ENCODE results near the gene ATP6V0E1.

ATP6V0E1 gene

GRCh38 chr5:172957458-172957857 lies 26.1 kb upstream of the ATP6V0E1 start:
- DNase-seq = no peak

- no peak for DNase-seq
These were observed 25.1 kb upstream of the ATP6V0E1 start for GRCh38 chr5:172958331-172959046.

- no peak for DNase-seq
These were observed 23.5 kb upstream of the ATP6V0E1 start for GRCh38 chr5:172959824-172960799.

DNA sequence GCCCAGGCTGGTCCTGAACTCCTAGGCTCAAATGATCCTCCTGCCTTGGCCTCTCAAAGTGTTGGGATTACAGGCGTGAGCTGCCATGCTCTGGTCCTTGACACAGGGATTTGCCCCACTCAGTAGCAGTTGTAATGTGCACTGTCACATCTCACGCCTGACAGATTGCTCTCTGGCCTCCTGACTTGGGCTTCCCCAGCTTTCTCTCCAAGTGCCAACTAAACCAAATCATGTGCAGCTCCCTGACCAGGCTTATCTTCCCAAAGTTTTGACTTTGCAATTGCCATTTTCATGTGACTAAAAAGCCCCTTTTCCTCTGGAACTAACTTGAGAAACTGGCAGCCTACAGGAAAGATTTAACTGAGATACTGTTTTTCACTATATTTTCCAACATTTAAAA lies 13.7 kb upstream of the ATP6V0E1 start:
- no peak for DNase-seq

DNA sequence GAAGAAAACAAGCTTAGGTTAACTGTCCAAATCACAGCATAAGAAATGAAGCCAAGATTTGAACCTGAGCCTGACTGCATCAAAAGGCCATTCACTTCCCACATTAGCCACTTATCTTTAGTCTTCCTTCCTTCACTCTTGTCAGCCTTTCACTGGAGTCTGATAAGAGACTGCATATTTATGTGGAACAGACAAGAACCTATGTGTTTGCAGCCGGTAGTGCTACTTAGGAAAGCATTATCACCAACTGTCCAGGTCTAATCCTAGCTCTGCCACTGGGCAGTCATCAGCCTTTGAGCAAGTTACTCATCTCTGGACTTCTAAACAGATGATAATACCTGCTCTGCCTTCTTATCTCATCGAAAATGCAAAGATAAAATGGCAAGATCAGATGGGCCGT lies 12.1 kb upstream of the ATP6V0E1 start:
- no peak for DNase-seq

- DNase-seq = no peak
These were observed 11.0 kb upstream of the ATP6V0E1 start for GRCh38 chr5:172972552-172972951.

DNA sequence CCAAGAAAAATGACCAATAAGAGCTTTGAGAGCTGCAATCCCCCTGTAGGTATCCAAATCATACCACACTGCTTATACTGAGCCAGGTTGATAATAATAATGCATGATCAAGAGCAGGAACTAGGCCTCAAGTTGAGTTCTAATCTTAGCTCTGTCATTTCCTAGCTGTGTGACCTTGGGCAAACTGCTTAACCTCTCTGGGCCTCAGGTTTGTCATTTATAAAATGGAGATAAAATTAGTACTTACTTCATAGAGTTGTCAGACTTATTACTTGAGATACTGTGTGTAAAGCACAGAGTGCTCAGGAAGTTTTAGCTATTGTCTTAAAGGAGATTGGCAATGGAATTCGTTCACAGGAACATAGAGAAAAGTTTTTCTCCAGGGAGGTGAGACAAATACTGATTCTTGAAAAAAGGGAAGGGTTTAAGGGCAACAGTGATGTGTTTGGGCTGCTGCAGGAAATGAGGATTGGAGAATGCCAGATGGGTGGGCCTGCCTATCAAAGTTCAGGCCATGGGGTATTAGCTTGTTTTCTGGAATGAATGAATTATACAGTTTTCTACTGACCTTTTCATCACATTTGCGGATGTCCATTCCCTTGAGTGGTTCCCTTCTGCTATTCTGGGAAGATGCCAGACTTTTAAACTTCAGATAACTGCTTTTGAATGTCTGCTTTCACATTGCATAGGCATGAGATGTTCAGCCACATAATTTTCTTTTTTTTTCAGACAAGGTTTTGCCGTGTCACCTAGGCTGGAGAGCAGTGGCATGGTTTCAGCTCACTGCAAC lies 10.2 kb upstream of the ATP6V0E1 start:
- DNase-seq = no peak

DNA sequence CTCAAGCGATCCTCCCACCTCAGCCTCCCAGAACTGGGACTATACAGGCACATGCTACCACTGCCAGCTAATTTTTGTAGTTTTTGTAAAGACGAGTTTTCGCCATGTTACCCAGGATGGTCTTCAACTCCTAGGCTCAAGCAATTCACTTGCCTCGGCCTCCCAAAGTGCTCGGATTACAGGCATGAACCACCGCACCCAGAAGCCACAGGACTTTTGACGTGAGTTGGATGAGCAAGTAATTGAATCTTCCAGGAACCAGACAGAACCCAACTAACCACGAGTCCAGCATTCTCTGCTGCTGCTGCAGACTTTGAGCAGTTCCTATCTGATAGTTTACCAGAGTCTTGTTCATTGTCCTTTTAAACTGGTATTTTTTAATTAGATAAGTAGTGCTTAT lies 9.6 kb upstream of the ATP6V0E1 start:
- no peak for DNase-seq

DNA sequence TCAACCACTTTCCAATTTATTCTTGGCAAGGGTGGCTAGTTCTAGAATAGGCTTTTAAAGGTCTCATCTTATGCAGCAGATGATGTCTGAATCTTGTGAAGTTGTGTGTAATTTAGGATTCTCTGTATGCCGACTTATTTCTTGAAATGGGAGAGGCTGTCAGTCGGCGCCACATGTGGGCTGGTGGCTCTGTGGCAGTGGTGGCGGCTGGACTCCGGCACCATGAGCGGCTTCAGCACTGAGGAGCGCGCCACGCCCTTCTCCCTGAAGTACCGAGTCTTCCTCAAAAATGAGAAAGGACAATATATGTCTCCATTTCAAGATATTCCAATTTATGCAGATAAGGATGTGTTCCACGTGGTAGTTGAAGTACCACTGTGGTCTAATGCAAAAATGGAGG lies 8.3 kb upstream of the ATP6V0E1 start:
- no peak for DNase-seq

DNA sequence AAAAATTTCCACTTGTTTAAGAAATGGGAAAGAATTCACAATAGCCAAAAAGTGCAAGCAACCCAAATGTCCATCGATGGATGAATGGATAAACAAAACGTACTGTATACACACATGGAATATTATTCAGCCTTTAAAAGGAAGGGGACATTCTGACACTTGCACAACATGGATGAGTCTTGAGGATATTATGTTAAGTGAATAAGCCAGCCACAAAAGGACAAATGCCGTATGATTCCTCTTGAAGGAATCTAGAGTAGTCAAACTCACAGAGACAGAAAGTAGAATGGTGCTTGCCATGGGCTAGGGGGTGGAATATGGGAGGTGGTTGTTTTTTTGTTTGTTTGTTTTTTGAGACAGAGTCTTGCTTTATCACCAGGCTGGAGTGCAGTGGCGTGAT lies 3.8 kb upstream of the ATP6V0E1 start:
- no peak for DNase-seq

GRCh38 chr5:172981931-172982330 lies 1.6 kb upstream of the ATP6V0E1 start:
- DNase-seq = no peak

- peak; percentile 40 for DNase-seq
These were observed 828 bp downstream of the ATP6V0E1 start for GRCh38 chr5:172984244-172984953.

- DNase-seq = no peak
These were observed 2.0 kb downstream of the ATP6V0E1 start for GRCh38 chr5:172985596-172985995.

DNA sequence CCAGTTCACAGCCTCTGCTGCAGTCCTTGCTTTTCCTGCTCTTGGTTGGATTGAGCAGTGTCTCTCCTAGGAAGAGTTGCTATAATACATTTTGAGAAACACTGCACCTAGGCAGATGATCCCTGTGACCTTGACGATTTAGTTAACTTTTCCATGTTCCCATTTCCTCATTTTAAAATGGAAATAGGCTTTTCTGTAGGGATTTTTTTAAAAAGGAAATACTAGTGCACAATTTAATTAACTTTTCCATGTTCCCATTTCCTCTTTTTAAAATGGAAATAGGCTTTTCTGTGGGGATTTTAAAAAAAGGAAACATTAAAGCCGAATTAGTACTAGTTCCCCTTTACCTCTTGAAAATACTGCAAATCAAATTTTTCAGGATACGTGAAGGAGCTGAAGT lies 4.7 kb downstream of the ATP6V0E1 start:
- no peak for DNase-seq

DNA sequence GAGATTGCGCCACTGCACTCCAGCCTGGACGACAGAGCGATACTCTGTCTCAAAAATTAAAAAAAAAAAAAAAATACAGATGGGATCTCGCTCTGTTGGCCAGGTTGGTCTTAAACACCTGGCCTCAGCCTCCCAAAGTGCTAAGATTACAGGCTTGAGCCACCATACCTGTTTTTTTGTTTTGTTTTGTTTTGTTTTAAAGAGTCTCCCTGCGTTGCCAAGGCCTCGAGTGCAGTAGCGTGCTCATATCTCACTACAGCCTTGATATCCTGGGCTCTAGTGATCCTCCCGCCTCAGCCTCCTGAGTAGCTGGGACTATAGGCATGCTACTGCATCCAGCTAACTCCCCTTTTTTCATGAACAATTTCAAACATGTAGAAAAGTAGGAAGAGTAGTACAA lies 7.2 kb downstream of the ATP6V0E1 start:
- DNase-seq = no peak

- DNase-seq = no peak
These were observed 10.8 kb downstream of the ATP6V0E1 start for GRCh38 chr5:172994405-172994804.

DNA sequence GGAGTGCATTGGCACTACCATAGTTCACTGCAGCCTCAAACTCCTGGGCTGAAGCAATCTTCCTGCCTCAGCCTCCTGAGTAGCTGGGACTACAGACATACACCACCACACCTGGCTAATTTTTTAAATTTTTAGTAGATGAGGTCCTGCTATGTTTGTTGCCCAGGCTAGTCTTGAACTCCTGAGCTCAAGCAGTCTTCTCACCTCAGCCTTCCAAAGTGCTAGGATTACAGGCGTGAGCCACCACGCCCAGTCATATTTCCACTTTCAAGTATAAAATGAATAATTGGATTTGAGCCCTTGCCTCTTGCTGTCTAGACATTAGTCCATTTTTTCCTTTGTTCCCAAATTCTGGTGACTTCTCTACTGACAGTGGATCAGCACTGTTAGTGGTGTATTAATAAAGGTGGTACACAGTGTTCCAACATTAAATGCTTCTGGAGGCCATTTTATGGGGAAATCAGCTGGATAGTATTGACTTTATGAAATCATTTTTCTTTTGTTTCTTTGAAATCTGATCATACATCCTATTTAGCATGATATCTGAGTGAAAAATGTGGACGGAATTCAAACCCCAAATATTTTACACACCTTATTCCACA lies 15.9 kb downstream of the ATP6V0E1 start:
- no peak for DNase-seq

DNA sequence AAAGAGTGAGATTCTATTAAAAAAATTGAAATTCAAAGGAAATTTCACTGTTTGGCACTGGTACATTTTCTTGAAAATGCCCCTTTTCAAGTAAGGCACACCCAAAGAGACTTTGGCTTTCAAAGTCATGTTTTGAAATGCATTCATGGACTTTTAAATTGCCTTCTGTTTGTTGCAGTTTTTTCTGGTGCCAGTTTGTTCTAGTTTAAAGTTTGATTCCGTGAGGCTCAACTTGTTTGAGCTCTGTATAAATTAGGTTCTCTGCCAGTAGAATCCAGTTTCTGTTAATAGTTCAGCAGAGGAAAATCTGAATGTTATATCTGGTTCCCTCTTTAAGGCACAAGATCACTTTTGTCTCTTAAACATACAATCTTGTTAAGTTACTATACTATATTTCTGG lies 16.4 kb downstream of the ATP6V0E1 start:
- no peak for DNase-seq

DNA sequence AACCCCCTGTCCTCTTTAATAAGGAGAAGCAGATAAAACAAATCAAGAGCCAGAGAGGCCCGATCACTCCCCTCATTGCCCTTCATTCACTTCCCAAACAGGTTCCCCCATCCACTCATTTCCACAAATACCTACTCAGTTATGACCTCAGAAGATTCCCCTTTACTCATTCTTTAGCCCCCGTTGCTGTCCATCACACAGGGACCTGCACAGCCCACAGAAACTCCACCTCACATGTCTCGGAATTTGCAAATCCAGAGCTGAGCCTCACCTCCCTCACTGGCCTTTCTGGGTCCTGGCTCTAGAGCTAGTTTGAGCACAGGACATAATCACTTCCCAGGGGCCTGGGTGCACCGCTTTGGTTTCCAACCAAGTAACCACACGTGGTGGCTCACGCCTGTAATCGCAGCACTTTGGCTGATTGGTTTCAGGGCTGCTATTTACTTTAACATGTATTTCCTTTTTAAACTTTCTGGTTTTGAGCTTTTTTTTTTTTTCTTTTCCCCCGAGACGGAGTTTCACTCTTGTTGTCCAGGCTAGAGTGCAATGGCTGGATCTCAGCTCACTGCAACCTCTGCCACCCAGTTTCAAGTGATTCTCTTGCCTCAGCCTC lies 17.8 kb downstream of the ATP6V0E1 start:
- no peak for DNase-seq

- DNase-seq = no peak
These were observed 19.8 kb downstream of the ATP6V0E1 start for GRCh38 chr5:173003360-173003759.

DNA sequence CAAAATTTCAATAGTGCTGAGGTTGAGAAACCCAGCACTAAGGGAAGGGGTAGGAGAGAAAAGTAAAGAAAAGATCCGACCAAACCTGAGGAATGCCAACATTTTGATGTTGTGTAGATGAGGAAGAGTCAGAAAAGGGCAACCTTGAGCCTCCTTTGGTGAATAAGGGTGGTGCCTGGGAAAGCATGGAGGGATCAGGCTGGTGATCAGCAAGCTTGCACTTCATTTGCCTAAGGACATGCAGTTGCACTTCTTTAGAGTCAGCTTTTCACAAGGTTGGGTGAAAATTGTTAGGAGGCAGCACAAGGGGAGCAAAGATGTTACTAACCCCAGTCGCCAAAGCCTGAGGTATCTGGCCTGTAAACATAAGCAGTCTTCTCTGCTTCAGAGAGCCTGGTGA lies 20.4 kb downstream of the ATP6V0E1 start:
- no peak for DNase-seq

GRCh38 chr5:173004447-173004846 lies 20.9 kb downstream of the ATP6V0E1 start:
- no peak for DNase-seq

All from DMS79 (cell line).